Nephron progenitor cell (in vitro differentiated cells): ENCODE measurements around the gene HDAC4.
A peak's percentile ranks its signal among the peaks of the same experiment; 100 is the strongest.
"Not testable (repeated sequence)": the region's sequence is repeated elsewhere in the genome, so short reads cannot be mapped to it uniquely, and the experiment has no call there.

ENCODE experiments used
- DNase-seq: peaks from one replicate; pipeline ENCODE4 v3.0.0; 2021
- H3K27ac Mint-ChIP-seq: 2 replicates; pipeline ENCODE4 v1.8.0; 2021; ENCODE audit warnings: mild to moderate bottlenecking, moderate library complexity, mixed read lengths
- H3K27me3 Mint-ChIP-seq: 2 replicates; pipeline ENCODE4 v1.8.0; 2021; ENCODE audit warnings: mild to moderate bottlenecking, low read depth, mixed read lengths; ENCODE audit not compliant: poor library complexity
- H3K36me3 Mint-ChIP-seq: 2 replicates; pipeline ENCODE4 v1.8.0; 2021; ENCODE audit warnings: low read depth, mixed read lengths
- H3K4me1 Mint-ChIP-seq: 2 replicates; pipeline ENCODE4 v1.8.0; 2021; ENCODE audit warnings: mixed read lengths
- H3K4me3 Mint-ChIP-seq: 2 replicates; pipeline ENCODE4 v1.8.0; 2021; ENCODE audit warnings: mild to moderate bottlenecking, moderate library complexity, mixed read lengths
- H3K9me3 Mint-ChIP-seq: 2 replicates; pipeline ENCODE4 v1.8.0; 2021; ENCODE audit warnings: mild to moderate bottlenecking, moderate library complexity, mixed read lengths
- TF ChIP-seq, protein P1 (sequence below): fragments of 200-600 bp; sonication (generic); IDR thresholded peaks from 2 replicates; pipeline ENCODE4 v1.5.0; 2021; ENCODE audit warnings: antibody characterized with exemption

HDAC4 gene

GRCh38 chr2:239178484-239178883 lies 222.3 kb downstream of the HDAC4 start:
- Mint-ChIP-seq H3K4me3 (no peak overlapping the region), H3K4me1 (peaks cover 22% of the 10 kb centered on the region), H3K27me3 (no peaks in the 10 kb centered on the region), H3K27ac (no peak overlapping the region), H3K9me3 (peaks cover 43% of the 10 kb centered on the region), H3K36me3 (peaks cover 70% of the 10 kb centered on the region)
- DNase-seq = no peak
- TF ChIP-seq, protein P1, sequence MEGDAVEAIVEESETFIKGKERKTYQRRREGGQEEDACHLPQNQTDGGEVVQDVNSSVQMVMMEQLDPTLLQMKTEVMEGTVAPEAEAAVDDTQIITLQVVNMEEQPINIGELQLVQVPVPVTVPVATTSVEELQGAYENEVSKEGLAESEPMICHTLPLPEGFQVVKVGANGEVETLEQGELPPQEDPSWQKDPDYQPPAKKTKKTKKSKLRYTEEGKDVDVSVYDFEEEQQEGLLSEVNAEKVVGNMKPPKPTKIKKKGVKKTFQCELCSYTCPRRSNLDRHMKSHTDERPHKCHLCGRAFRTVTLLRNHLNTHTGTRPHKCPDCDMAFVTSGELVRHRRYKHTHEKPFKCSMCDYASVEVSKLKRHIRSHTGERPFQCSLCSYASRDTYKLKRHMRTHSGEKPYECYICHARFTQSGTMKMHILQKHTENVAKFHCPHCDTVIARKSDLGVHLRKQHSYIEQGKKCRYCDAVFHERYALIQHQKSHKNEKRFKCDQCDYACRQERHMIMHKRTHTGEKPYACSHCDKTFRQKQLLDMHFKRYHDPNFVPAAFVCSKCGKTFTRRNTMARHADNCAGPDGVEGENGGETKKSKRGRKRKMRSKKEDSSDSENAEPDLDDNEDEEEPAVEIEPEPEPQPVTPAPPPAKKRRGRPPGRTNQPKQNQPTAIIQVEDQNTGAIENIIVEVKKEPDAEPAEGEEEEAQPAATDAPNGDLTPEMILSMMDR = no peak

- Mint-ChIP-seq H3K9me3 (peaks cover 49% of the 10 kb centered on the region), H3K36me3 (peaks cover 76% of the 10 kb centered on the region), H3K27ac (no peak overlapping the region), H3K27me3 (no peaks in the 10 kb centered on the region), H3K4me3 (no peak overlapping the region), H3K4me1 (peaks cover 16% of the 10 kb centered on the region)
- TF ChIP-seq, protein P1 = no peak
- DNase-seq = no peak
These were observed 222.9 kb downstream of the HDAC4 start for GRCh38 chr2:239177908-239178307.

GRCh38 chr2:239177325-239177724 lies 223.5 kb downstream of the HDAC4 start:
- Mint-ChIP-seq H3K4me3 (no peak overlapping the region), H3K27ac (no peak overlapping the region), H3K27me3 (no peaks in the 10 kb centered on the region), H3K36me3 (peaks cover 82% of the 10 kb centered on the region), H3K9me3 (peaks cover 55% of the 10 kb centered on the region), H3K4me1 (peaks cover 10% of the 10 kb centered on the region)
- no peak for DNase-seq
- TF ChIP-seq, protein P1 = no peak

- Mint-ChIP-seq H3K36me3 (peaks cover 90% of the 10 kb centered on the region), H3K27ac (peak overlapping the region; percentile 48), H3K9me3 (peaks cover 63% of the 10 kb centered on the region)
- not testable (repeated sequence) for H3K4me1 Mint-ChIP-seq, H3K27me3 Mint-ChIP-seq, H3K4me3 Mint-ChIP-seq, DNase-seq
These were observed 224.5 kb downstream of the HDAC4 start for GRCh38 chr2:239176138-239176803.

DNA sequence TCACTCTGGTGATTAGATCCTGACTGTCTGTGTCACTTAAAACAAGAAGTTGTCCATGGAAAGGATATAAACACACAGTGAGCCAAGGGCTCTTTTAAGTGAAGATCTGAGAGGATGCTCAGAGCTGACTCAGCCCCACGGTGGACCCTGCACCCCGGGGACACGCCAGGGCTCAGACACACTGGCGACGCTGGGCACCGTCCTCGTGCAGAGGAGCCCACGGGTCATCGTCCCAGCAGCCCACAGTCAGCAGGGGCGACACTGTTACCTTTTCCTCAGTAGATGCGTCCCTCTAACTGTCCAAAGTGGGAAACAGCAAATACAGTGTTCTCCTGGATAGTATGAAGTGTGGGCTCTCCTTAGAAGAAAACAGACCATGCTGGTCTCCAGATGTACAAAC lies 225.6 kb downstream of the HDAC4 start:
- Mint-ChIP-seq H3K27ac (no peak overlapping the region), H3K4me1 (no peaks in the 10 kb centered on the region), H3K9me3 (peaks cover 74% of the 10 kb centered on the region), H3K4me3 (no peak overlapping the region), H3K36me3 (peaks cover 94% of the 10 kb centered on the region), H3K27me3 (no peaks in the 10 kb centered on the region)
- TF ChIP-seq, protein P1 = no peak
- no peak for DNase-seq

- Mint-ChIP-seq H3K4me1 (no peaks in the 10 kb centered on the region), H3K36me3 (peaks cover 94% of the 10 kb centered on the region), H3K4me3 (no peak overlapping the region), H3K27me3 (no peaks in the 10 kb centered on the region), H3K9me3 (peaks cover 72% of the 10 kb centered on the region), H3K27ac (no peak overlapping the region)
- DNase-seq = no peak
- TF ChIP-seq, protein P1 = no peak
These were observed 227.5 kb downstream of the HDAC4 start for GRCh38 chr2:239173301-239173700.
